ENCODE results near the gene AGBL1. TPM values are rescaled to one million over a fixed set of nuclear protein-coding genes. Genes with fewer than 3 reads are reported as not detected.

The AGBL1 gene
- total and polyA plus RNA-seq, 2 experiments from 2014 or later, result not detected

DNA sequence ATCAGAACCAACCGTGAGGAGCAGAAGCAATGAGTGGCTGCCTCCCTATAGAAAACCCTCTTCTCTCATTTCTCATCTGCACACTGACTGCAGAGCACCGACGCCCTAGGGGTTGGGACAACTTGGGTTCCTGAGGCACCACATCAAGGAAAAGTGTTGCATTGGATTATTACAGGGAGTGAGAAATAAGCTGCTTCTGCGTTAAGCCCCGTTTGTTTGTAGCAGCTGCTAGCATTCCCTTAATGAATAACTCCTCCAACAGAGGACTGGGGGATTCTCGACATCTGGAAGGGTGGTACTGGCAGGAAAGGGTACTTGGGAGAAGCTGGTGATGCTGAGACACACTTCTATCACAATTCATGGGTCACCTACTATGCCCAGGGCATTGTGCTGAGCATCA, 25.3 kb upstream of the AGBL1 start:
- H3K4me1 ChIP-seq (ENCODE audit: insufficient read depth), result no peaks in the 10 kb centered on the region
- TF ChIP-seq EZH2 (IDR thresholded peaks at IDR 0.05; ENCODE audit: insufficient read depth, poor library complexity, severe bottlenecking) (no peak), EZH2phosphoT487 (IDR thresholded peaks at IDR 0.05; ENCODE audit: insufficient read depth, low read depth) (no peak)
- in situ Hi-C loops (cut with MboI), result no loop called here
- no peak overlapping the region for H3K9ac ChIP-seq
- no peaks in the 10 kb centered on the region for H3K79me2 ChIP-seq (ENCODE audit: insufficient read depth)
- 14 to 15% methylated on average over 6 of the region's 6 CpGs for WGBS, 2 experiments (ENCODE audit: low coverage in 1 of 2, low lambda C conversion rate in 2 of 2, missing lambda C conversion rate in 2 of 2)
- H3K4me3 ChIP-seq, result no peak overlapping the region
- no peaks in the 10 kb centered on the region for H3K9me3 ChIP-seq (ENCODE audit: low read depth)
- no peak overlapping the region for H3K4me2 ChIP-seq (ENCODE audit: unreplicated experiment)
- no peak overlapping the region for H3K27ac ChIP-seq
- H3K36me3 ChIP-seq (ENCODE audit: low read depth), result no peaks in the 10 kb centered on the region
- no peak for DNase-seq
- H3F3A ChIP-seq (ENCODE audit: insufficient read depth), result no peaks in the 10 kb centered on the region
- no peaks in the 10 kb centered on the region for H3K27me3 ChIP-seq (replicated peaks; ENCODE audit: insufficient read depth)
- no peaks in the 10 kb centered on the region for H3K9me2 ChIP-seq (ENCODE audit: insufficient read depth)
- H2AFZ ChIP-seq, result no peak overlapping the region
- H4K20me1 ChIP-seq (ENCODE audit: insufficient read depth), result no peaks in the 10 kb centered on the region

DNA sequence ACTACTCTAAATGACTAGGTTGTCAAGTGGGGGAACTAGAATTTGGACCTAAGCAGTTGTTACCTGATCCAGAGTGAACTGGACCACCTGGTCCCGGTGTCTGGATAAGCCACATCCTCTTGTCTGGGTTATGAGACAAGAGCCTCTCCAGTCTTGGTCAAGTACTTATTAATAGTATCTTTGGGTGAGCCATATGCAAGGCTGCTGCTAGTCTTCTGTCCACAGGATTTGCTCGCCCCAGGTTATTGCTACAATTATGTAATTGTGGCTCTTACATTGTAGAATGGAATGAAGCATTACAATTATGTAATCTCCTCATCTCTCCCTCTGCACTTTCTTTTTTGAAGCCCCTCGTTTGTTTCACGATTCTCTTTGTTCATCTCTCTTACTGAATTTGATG, 24.0 kb upstream of the AGBL1 start:
- WGBS, 2 experiments (ENCODE audit: low coverage in 1 of 2, low lambda C conversion rate in 2 of 2, missing lambda C conversion rate in 2 of 2), result 13 to 15% methylated on average over 4 of the region's 4 CpGs
- Histone ChIP-seq H3K4me1 (ENCODE audit: insufficient read depth) (no peaks in the 10 kb centered on the region), H4K20me1 (ENCODE audit: insufficient read depth) (no peaks in the 10 kb centered on the region), H3K9ac (no peak overlapping the region), H3K36me3 (ENCODE audit: low read depth) (no peaks in the 10 kb centered on the region), H3K4me3 (no peak overlapping the region), H3K9me2 (ENCODE audit: insufficient read depth) (no peaks in the 10 kb centered on the region), H3K79me2 (ENCODE audit: insufficient read depth) (no peaks in the 10 kb centered on the region), H2AFZ (no peak overlapping the region), H3F3A (ENCODE audit: insufficient read depth) (no peaks in the 10 kb centered on the region), H3K4me2 (ENCODE audit: unreplicated experiment) (no peak overlapping the region), H3K27me3 (replicated peaks; ENCODE audit: insufficient read depth) (no peaks in the 10 kb centered on the region), H3K27ac (no peak overlapping the region), H3K9me3 (ENCODE audit: low read depth) (no peaks in the 10 kb centered on the region)
- in situ Hi-C loops (cut with MboI), result no loop called here
- TF ChIP-seq EZH2phosphoT487 (IDR thresholded peaks at IDR 0.05; ENCODE audit: insufficient read depth, low read depth), result no peak
- no peak for TF ChIP-seq EZH2 (IDR thresholded peaks at IDR 0.05; ENCODE audit: insufficient read depth, poor library complexity, severe bottlenecking)
- DNase-seq, result no peak

DNA sequence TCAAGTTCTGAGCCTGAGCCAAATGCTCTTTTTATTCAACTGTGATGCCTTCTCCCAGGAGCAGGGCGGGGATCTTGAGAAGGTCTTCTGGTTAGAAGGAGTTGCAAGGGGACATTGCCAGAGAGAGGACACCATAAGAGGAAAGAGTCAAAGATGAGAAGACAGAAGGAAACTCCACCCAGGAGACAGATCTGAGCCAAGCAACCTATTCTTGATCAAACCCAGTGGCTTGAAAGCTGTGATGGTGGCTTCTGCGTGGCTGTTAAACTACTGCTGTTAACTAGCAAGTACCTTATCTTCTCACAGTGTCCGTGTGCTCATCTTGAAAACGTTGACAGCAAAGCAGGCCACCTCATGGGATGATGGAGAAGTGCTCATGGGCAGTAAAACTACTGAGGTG, 19.8 kb upstream of the AGBL1 start:
- H3K27me3 ChIP-seq (replicated peaks; ENCODE audit: insufficient read depth), result no peaks in the 10 kb centered on the region
- no peak overlapping the region for H3K27ac ChIP-seq

DNA sequence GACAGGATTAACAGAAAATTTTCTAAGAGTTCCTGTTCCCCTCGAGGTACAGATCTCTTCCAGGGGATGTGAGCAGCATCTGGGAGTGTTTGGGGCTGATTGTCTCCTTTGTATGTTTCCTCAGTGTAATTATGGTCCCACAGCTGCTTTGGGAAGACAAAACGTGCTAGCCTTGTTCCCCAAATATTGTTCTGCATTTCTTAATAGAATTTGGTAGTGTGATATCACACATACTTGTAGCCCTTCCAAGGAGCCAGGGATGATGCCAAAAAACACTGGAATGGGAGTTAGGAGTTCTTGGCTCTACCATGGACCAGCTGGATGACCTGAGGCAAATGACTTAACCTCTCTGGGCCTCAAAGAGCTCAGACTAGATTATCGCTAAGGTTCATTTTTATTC, 19.0 kb upstream of the AGBL1 start:
- Histone ChIP-seq H3K36me3 (ENCODE audit: low read depth) (no peaks in the 10 kb centered on the region), H4K20me1 (ENCODE audit: insufficient read depth) (no peaks in the 10 kb centered on the region), H3K79me2 (ENCODE audit: insufficient read depth) (no peaks in the 10 kb centered on the region), H3K9me2 (ENCODE audit: insufficient read depth) (no peaks in the 10 kb centered on the region), H3K27ac (no peak overlapping the region), H3K4me2 (ENCODE audit: unreplicated experiment) (no peak overlapping the region), H2AFZ (no peak overlapping the region), H3K9ac (no peak overlapping the region), H3F3A (ENCODE audit: insufficient read depth) (no peaks in the 10 kb centered on the region), H3K4me1 (ENCODE audit: insufficient read depth) (no peaks in the 10 kb centered on the region), H3K27me3 (replicated peaks; ENCODE audit: insufficient read depth) (no peaks in the 10 kb centered on the region), H3K4me3 (no peak overlapping the region), H3K9me3 (ENCODE audit: low read depth) (no peaks in the 10 kb centered on the region)
- in situ Hi-C loops (cut with MboI), result no loop called here
- DNase-seq, result no peak
- TF ChIP-seq EZH2 (IDR thresholded peaks at IDR 0.05; ENCODE audit: insufficient read depth, poor library complexity, severe bottlenecking), result no peak
- TF ChIP-seq EZH2phosphoT487 (IDR thresholded peaks at IDR 0.05; ENCODE audit: insufficient read depth, low read depth), result no peak
- 14 to 19% methylated on average over 3 of the region's 3 CpGs for WGBS, 2 experiments (ENCODE audit: low coverage in 1 of 2, low lambda C conversion rate in 2 of 2, missing lambda C conversion rate in 2 of 2)

More for the DNA sequence above, 19.8 kb upstream of the AGBL1 start:
- no peaks in the 10 kb centered on the region for H3K79me2 ChIP-seq (ENCODE audit: insufficient read depth)
- no peak overlapping the region for H3K4me2 ChIP-seq (ENCODE audit: unreplicated experiment)
- no peak overlapping the region for H3K9ac ChIP-seq
- TF ChIP-seq EZH2 (IDR thresholded peaks at IDR 0.05; ENCODE audit: insufficient read depth, poor library complexity, severe bottlenecking) (no peak), EZH2phosphoT487 (IDR thresholded peaks at IDR 0.05; ENCODE audit: insufficient read depth, low read depth) (no peak)
- no peaks in the 10 kb centered on the region for H3K9me2 ChIP-seq (ENCODE audit: insufficient read depth)
- in situ Hi-C loops (cut with MboI), result no loop called here
- no peaks in the 10 kb centered on the region for H3K9me3 ChIP-seq (ENCODE audit: low read depth)
- no peaks in the 10 kb centered on the region for H4K20me1 ChIP-seq (ENCODE audit: insufficient read depth)
- H3K4me1 ChIP-seq (ENCODE audit: insufficient read depth), result no peaks in the 10 kb centered on the region
- no peaks in the 10 kb centered on the region for H3K36me3 ChIP-seq (ENCODE audit: low read depth)
- no peak for DNase-seq
- 13 to 19% methylated on average over 4 of the region's 4 CpGs for WGBS, 2 experiments (ENCODE audit: low coverage in 1 of 2, low lambda C conversion rate in 2 of 2, missing lambda C conversion rate in 2 of 2)
- H3F3A ChIP-seq (ENCODE audit: insufficient read depth), result no peaks in the 10 kb centered on the region
- H3K4me3 ChIP-seq, result no peak overlapping the region
- H2AFZ ChIP-seq, result no peak overlapping the region

DNA sequence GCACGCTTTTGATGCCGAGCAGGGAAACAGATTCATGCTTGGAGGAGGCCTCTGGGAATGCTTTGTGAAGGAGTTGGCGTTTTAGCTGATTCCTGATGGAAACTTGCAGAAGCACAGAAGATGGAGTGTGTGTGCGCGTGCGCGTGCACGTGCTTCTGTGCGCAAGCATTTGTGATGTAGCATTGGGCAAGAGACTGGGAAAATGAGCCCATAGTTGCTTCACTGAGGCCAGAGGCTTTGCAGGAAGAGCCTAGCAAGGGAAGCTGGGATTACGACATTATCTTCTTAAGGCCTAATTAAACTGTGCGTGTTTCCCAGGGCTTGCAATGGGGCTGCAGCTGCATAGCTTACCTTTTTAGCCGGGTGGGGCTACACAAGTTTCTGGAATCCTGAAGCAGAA, 18.1 kb upstream of the AGBL1 start:
- H3F3A ChIP-seq (ENCODE audit: insufficient read depth), result no peaks in the 10 kb centered on the region
- H3K27ac ChIP-seq, result no peak overlapping the region
- H3K4me1 ChIP-seq (ENCODE audit: insufficient read depth), result no peaks in the 10 kb centered on the region
- H3K27me3 ChIP-seq (replicated peaks; ENCODE audit: insufficient read depth), result no peaks in the 10 kb centered on the region
- H3K36me3 ChIP-seq (ENCODE audit: low read depth), result no peaks in the 10 kb centered on the region
- WGBS, 2 experiments (ENCODE audit: low coverage in 1 of 2, low lambda C conversion rate in 2 of 2, missing lambda C conversion rate in 2 of 2), result 54 to 56% methylated on average over 12 of the region's 12 CpGs
- no peak overlapping the region for H2AFZ ChIP-seq
- H3K9me3 ChIP-seq (ENCODE audit: low read depth), result no peaks in the 10 kb centered on the region
- H3K9ac ChIP-seq, result no peak overlapping the region
- no peaks in the 10 kb centered on the region for H3K79me2 ChIP-seq (ENCODE audit: insufficient read depth)
- no peak for DNase-seq
- TF ChIP-seq EZH2 (IDR thresholded peaks at IDR 0.05; ENCODE audit: insufficient read depth, poor library complexity, severe bottlenecking) (no peak), EZH2phosphoT487 (IDR thresholded peaks at IDR 0.05; ENCODE audit: insufficient read depth, low read depth) (no peak)
- H3K9me2 ChIP-seq (ENCODE audit: insufficient read depth), result no peaks in the 10 kb centered on the region
- H3K4me2 ChIP-seq (ENCODE audit: unreplicated experiment), result no peak overlapping the region
- H3K4me3 ChIP-seq, result no peak overlapping the region
- in situ Hi-C loops (cut with MboI), result no loop called here
- no peaks in the 10 kb centered on the region for H4K20me1 ChIP-seq (ENCODE audit: insufficient read depth)

Measured in GM23248 (cell line).